NAMALWA (cell line): Measurements from ENCODE around the gene KIAA1328.
"Not testable (repeated sequence)": the region's sequence is repeated elsewhere in the genome, so short reads cannot be mapped to it uniquely, and the experiment has no call there.

ENCODE experiments used
- DNase-seq: peaks from one replicate; pipeline ENCODE4 v3.0.0-alpha.2; 2015; ENCODE audit warnings: low spot score

The KIAA1328 gene

GRCh38 chr18:36887114-36887513, 58.2 kb downstream of the KIAA1328 start:
- no peak for DNase-seq

GRCh38 chr18:36887864-36888263, 58.9 kb downstream of the KIAA1328 start:
- no peak for DNase-seq

- no peak for DNase-seq
Measured at GRCh38 chr18:36888778-36889177, 59.9 kb downstream of the KIAA1328 start.

GRCh38 chr18:36889321-36889720, 60.4 kb downstream of the KIAA1328 start:
- no peak for DNase-seq

- no peak for DNase-seq
Measured at GRCh38 chr18:36889742-36890141, 60.8 kb downstream of the KIAA1328 start.

- no peak for DNase-seq
Measured at GRCh38 chr18:36890598-36890997, 61.7 kb downstream of the KIAA1328 start.

GRCh38 chr18:36893227-36893626, 64.3 kb downstream of the KIAA1328 start:
- DNase-seq: no peak

GRCh38 chr18:36895606-36896005, 66.7 kb downstream of the KIAA1328 start:
- DNase-seq: no peak

- DNase-seq: no peak
Measured at GRCh38 chr18:36897253-36897652, 68.3 kb downstream of the KIAA1328 start.

GRCh38 chr18:36899289-36899688, 70.4 kb downstream of the KIAA1328 start:
- peak; percentile 82 for DNase-seq

- DNase-seq: no peak
Measured at GRCh38 chr18:36900466-36900865, 71.5 kb downstream of the KIAA1328 start.

GRCh38 chr18:36901277-36901701, 72.4 kb downstream of the KIAA1328 start:
- DNase-seq: no peak

GRCh38 chr18:36903215-36903928, 74.4 kb downstream of the KIAA1328 start:
- no peak for DNase-seq

GRCh38 chr18:36905571-36905970, 76.6 kb downstream of the KIAA1328 start:
- DNase-seq: no peak

- DNase-seq: not testable (repeated sequence)
Measured at GRCh38 chr18:36909282-36909681, 80.4 kb downstream of the KIAA1328 start.

GRCh38 chr18:36912887-36913286, 84.0 kb downstream of the KIAA1328 start:
- no peak for DNase-seq

GRCh38 chr18:36917907-36918306, 89.0 kb downstream of the KIAA1328 start:
- DNase-seq: no peak

GRCh38 chr18:36929601-36930000, 100.7 kb downstream of the KIAA1328 start:
- DNase-seq: no peak

GRCh38 chr18:36931106-36931505, 102.2 kb downstream of the KIAA1328 start:
- DNase-seq: no peak

GRCh38 chr18:36933552-36933951, 104.6 kb downstream of the KIAA1328 start:
- no peak for DNase-seq

- no peak for DNase-seq
Measured at GRCh38 chr18:36934884-36935283, 106.0 kb downstream of the KIAA1328 start.

- DNase-seq: peak; percentile 75
Measured at GRCh38 chr18:36942264-36942663, 113.3 kb downstream of the KIAA1328 start.

- DNase-seq: no peak
Measured at GRCh38 chr18:36947820-36948348, 119.0 kb downstream of the KIAA1328 start.

GRCh38 chr18:36950282-36950681, 121.4 kb downstream of the KIAA1328 start:
- DNase-seq: no peak
